Measurements from ENCODE around the gene UBE2Q1. TPM values are rescaled to one million over a fixed set of nuclear protein-coding genes. Genes with fewer than 3 reads are reported as not detected.

Gene UBE2Q1
- total RNA-seq, 1 experiment from 2014 or later: 70.9 TPM

GRCh38 chr1:154582885-154583284, 24.4 kb upstream of the UBE2Q1 start:
- TF ChIP-seq SP1 (IDR thresholded peaks at IDR 0.05; ENCODE audit: low read depth): no peak
- TF ChIP-seq SRF (IDR thresholded peaks at IDR 0.05; ENCODE audit: low read depth): no peak
- no peak overlapping the region for H3K4me3 ChIP-seq (replicated peaks in 1 of 2; ENCODE audit: low read depth in 1 of 2, low read length in 2 of 2)
- no peaks in the 10 kb centered on the region for H3K79me2 ChIP-seq (ENCODE audit: insufficient read depth, low read length)
- H3K9ac ChIP-seq (ENCODE audit: low read length): no peak overlapping the region
- DNase-seq (ENCODE audit: low read depth, low spot score) (no peak), ATAC-seq (no peak)
- no peaks in the 10 kb centered on the region for H4K20me1 ChIP-seq (ENCODE audit: insufficient read depth)
- no peaks in the 10 kb centered on the region for H3K9me2 ChIP-seq (ENCODE audit: insufficient read depth)
- RAD21 ChIA-PET (ENCODE audit: low non-redundant PET in 1 of 2, low total read pairs in 2 of 2, uncharacterized antibody in 2 of 2, unreplicated experiment in 2 of 2): no interaction called here
- no peak overlapping the region for H3K4me2 ChIP-seq (ENCODE audit: low read length)
- no peaks in the 10 kb centered on the region for H3K9me3 ChIP-seq (ENCODE audit: control insufficient read depth in 1 of 2, insufficient read depth in 1 of 2, low read depth in 1 of 2, low read length in 2 of 2)
- no TSS peak for BruUV-seq (replicated peaks)
- no peaks in the 10 kb centered on the region for H3K4me1 ChIP-seq (ENCODE audit: control insufficient read depth in 1 of 2, insufficient read depth in 2 of 2, low read length in 2 of 2)
- H3K27me3 ChIP-seq (ENCODE audit: insufficient read depth, low read length): no peaks in the 10 kb centered on the region
- POLR2A ChIA-PET: no interaction called here
- intact Hi-C loops (cut with micrococcal nuclease): no loop called here
- H3K27ac ChIP-seq (ENCODE audit: low read depth, low read length): no peak overlapping the region
- peaks cover 67 to 85% of the 10 kb centered on the region in 2 experiments for H3K36me3 ChIP-seq (ENCODE audit: control insufficient read depth in 1 of 2, insufficient read depth in 2 of 2, low read length in 2 of 2)
- no peak overlapping the region for H2AFZ ChIP-seq (ENCODE audit: low read depth, low read length, poor library complexity, severe bottlenecking)
- CTCF ChIA-PET: no interaction called here

DNA sequence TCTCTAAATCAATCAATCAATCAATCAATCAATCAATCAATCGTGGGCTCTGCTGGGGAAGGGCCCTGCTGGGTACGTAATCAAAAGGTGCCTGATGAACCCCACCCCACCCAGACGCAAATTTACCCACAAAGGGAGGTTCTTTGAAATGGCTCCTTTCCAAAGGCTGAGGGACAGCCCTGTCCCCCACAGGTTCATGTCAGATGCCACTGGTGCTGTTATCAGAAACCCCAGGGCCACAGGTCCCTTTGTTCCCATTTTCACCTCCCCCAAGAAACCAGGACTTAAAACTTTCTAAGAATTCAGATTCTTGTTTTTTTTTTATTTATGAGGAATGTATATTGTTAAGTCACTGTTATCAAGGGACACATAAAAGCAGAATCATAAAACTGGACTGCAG, 23.3 kb upstream of the UBE2Q1 start:
- Histone ChIP-seq H3K9me2 (ENCODE audit: insufficient read depth) (no peaks in the 10 kb centered on the region), H3K4me2 (ENCODE audit: low read length) (no peak overlapping the region), H3K36me3 (ENCODE audit: control insufficient read depth in 1 of 2, insufficient read depth in 2 of 2, low read length in 2 of 2) (peaks cover 60 to 74% of the 10 kb centered on the region in 2 experiments; a peak in 3 of 4 replicates), H3K9ac (ENCODE audit: low read length) (no peak overlapping the region), H3K4me1 (ENCODE audit: control insufficient read depth in 1 of 2, insufficient read depth in 2 of 2, low read length in 2 of 2) (no peaks in the 10 kb centered on the region), H2AFZ (ENCODE audit: low read depth, low read length, poor library complexity, severe bottlenecking) (no peak overlapping the region), H4K20me1 (ENCODE audit: insufficient read depth) (no peaks in the 10 kb centered on the region), H3K27ac (ENCODE audit: low read depth, low read length) (no peak overlapping the region), H3K27me3 (ENCODE audit: insufficient read depth, low read length) (no peaks in the 10 kb centered on the region), H3K79me2 (ENCODE audit: insufficient read depth, low read length) (no peaks in the 10 kb centered on the region), H3K4me3 (replicated peaks in 1 of 2; ENCODE audit: low read depth in 1 of 2, low read length in 2 of 2) (no peak overlapping the region), H3K9me3 (ENCODE audit: control insufficient read depth in 1 of 2, insufficient read depth in 1 of 2, low read depth in 1 of 2, low read length in 2 of 2) (no peaks in the 10 kb centered on the region)
- BruUV-seq (replicated peaks): no TSS peak
- intact Hi-C loops (cut with micrococcal nuclease): no loop called here
- ChIA-PET RAD21 (ENCODE audit: low non-redundant PET in 1 of 2, low total read pairs in 2 of 2, uncharacterized antibody in 2 of 2, unreplicated experiment in 2 of 2) (no interaction called here), CTCF (no interaction called here), POLR2A (no interaction called here)
- no peak for ATAC-seq
- no peak for DNase-seq (ENCODE audit: low read depth, low spot score)
- TF ChIP-seq, protein P1, sequence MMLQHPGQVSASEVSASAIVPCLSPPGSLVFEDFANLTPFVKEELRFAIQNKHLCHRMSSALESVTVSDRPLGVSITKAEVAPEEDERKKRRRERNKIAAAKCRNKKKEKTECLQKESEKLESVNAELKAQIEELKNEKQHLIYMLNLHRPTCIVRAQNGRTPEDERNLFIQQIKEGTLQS (IDR thresholded peaks at IDR 0.05): no peak
- no peak for TF ChIP-seq ELF1 (IDR thresholded peaks at IDR 0.05; ENCODE audit: borderline replicate concordance, low read depth)
- TF ChIP-seq SP1 (IDR thresholded peaks at IDR 0.05; ENCODE audit: low read depth): no peak
- TF ChIP-seq SRF (IDR thresholded peaks at IDR 0.05; ENCODE audit: low read depth): no peak
- no peak for TF ChIP-seq CBX3 (IDR thresholded peaks at IDR 0.05; ENCODE audit: low read depth)
- TF ChIP-seq ZFX (IDR thresholded peaks at IDR 0.05): no peak
- no peak for TF ChIP-seq EGR1 (IDR thresholded peaks at IDR 0.05; ENCODE audit: low read depth)
- TF ChIP-seq, protein P2, sequence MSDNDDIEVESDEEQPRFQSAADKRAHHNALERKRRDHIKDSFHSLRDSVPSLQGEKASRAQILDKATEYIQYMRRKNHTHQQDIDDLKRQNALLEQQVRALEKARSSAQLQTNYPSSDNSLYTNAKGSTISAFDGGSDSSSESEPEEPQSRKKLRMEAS (IDR thresholded peaks at IDR 0.05): no peak
- TF ChIP-seq EZH2phosphoT487 (IDR thresholded peaks at IDR 0.05; ENCODE audit: borderline replicate concordance): no peak
- no peak for TF ChIP-seq RAD21 (IDR thresholded peaks at IDR 0.05; ENCODE audit: low read depth)
- no peak for TF ChIP-seq POLR2AphosphoS5 (IDR thresholded peaks at IDR 0.05; ENCODE audit: low read depth, low read length)
- TF ChIP-seq, protein P3, sequence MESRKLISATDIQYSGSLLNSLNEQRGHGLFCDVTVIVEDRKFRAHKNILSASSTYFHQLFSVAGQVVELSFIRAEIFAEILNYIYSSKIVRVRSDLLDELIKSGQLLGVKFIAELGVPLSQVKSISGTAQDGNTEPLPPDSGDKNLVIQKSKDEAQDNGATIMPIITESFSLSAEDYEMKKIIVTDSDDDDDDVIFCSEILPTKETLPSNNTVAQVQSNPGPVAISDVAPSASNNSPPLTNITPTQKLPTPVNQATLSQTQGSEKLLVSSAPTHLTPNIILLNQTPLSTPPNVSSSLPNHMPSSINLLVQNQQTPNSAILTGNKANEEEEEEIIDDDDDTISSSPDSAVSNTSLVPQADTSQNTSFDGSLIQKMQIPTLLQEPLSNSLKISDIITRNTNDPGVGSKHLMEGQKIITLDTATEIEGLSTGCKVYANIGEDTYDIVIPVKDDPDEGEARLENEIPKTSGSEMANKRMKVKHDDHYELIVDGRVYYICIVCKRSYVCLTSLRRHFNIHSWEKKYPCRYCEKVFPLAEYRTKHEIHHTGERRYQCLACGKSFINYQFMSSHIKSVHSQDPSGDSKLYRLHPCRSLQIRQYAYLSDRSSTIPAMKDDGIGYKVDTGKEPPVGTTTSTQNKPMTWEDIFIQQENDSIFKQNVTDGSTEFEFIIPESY (IDR thresholded peaks at IDR 0.05; ENCODE audit: extremely low read depth, insufficient replicate concordance, low read length): no peak
- TF ChIP-seq CEBPB (IDR thresholded peaks at IDR 0.05; ENCODE audit: low read depth): no peak
- no peak for TF ChIP-seq EZH2 (IDR thresholded peaks at IDR 0.05)
- TF ChIP-seq JUND (IDR thresholded peaks at IDR 0.05): no peak
